Neural cell (in vitro differentiated cells): ENCODE measurements around the gene NGB.

Experiments
- CTCF ChIP-seq: fragments of 450-650 bp; IDR thresholded peaks from 2 replicates; pipeline ENCODE4 v1.5.1; 2014; ENCODE audit warnings: antibody characterized with exemption, mild to moderate bottlenecking, moderate library complexity; ENCODE audit not compliant: poor library complexity, severe bottlenecking
- EP300 ChIP-seq: fragments of 450-650 bp; conservative IDR thresholded peaks from 2 replicates; pipeline ENCODE4 v1.6.1; 2014; ENCODE audit warnings: antibody characterized with exemption, mild to moderate bottlenecking, moderate library complexity; ENCODE audit not compliant: poor library complexity, severe bottlenecking
- EZH2 ChIP-seq: fragments of 200-600, 300-800 bp; shearing (Covaris generic), sonication (generic); IDR thresholded peaks from 2 replicates; pipeline ENCODE4 v1.6.1; 2014; ENCODE audit warnings: antibody characterized with exemption, low read length, borderline replicate concordance, mild to moderate bottlenecking; ENCODE audit not compliant: insufficient read depth, poor library complexity, severe bottlenecking
- POLR2AphosphoS5 ChIP-seq: IDR thresholded peaks from 2 replicates; pipeline ENCODE4 v1.6.1; 2012
- RAD21 ChIP-seq: fragments of 450-650 bp; conservative IDR thresholded peaks from 2 replicates; pipeline ENCODE4 v1.6.1; 2014; ENCODE audit warnings: antibody characterized with exemption, mild to moderate bottlenecking, moderate library complexity
- REST ChIP-seq: IDR thresholded peaks from 2 replicates; pipeline ENCODE4 v1.6.1; 2012; ENCODE audit warnings: borderline replicate concordance
- SMC3 ChIP-seq: fragments of 450-650 bp; conservative IDR thresholded peaks from 2 replicates; pipeline ENCODE4 v1.6.1; 2014; ENCODE audit warnings: antibody characterized with exemption, mild to moderate bottlenecking, moderate library complexity; ENCODE audit not compliant: poor library complexity
- TAF1 ChIP-seq: IDR thresholded peaks from 2 replicates; pipeline ENCODE4 v1.6.1; 2012; ENCODE audit warnings: low read depth

GRCh38 chr14:77276295-77276935 is 5.4 kb upstream of the NGB start:
- no peak for TF ChIP-seq EZH2
- TF ChIP-seq EP300, result no peak
- no peak for TF ChIP-seq REST
- TF ChIP-seq CTCF, result no peak
- no peak for TF ChIP-seq POLR2AphosphoS5
- TF ChIP-seq TAF1, result no peak
- TF ChIP-seq SMC3, result no peak
- no peak for TF ChIP-seq RAD21
